WI38 (cell line): ENCODE measurements around the gene SLC25A31.

Experiments
- H3K4me3 ChIP-seq: 2 replicates; pipeline ENCODE4 v1.5.1; 2011; ENCODE audit warnings: low read depth, mild to moderate bottlenecking, control low read depth, low read length
- TF ChIP-seq, protein P1 (sequence below): IDR thresholded peaks from 2 replicates; pipeline ENCODE4 v1.5.1; 2012; ENCODE audit warnings: low read depth, mild to moderate bottlenecking, control low read depth, low read length

Gene SLC25A31

DNA sequence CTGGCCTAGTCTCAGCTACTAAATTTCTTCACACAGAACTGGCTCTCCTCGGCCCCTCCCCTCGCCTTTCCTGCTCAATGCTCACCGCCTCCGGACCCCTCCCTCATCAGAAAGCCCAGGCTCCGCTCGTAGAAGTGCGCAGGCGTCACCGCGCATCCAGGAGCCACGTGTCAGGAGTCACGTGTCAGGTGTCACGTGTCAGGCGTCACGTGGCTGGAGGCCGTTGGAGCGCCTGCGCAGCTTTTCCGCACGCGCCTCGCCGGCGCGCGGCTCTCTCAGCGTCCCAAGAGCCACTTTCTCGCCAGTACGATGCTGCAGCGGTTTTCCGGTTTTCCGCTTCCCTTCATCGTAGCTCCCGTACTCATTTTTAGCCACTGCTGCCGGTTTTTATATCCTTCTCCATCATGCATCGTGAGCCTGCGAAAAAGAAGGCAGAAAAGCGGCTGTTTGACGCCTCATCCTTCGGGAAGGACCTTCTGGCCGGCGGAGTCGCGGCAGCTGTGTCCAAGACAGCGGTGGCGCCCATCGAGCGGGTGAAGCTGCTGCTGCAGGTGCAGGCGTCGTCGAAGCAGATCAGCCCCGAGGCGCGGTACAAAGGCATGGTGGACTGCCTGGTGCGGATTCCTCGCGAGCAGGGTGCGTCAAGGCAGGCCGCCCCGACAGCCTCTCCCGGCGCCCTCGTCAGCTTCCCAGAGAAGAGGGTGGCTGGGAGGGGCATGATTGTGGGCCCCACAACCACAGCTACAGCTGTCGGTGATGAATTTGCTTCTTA, at the start of gene SLC25A31:
Gene SLC25A31 (plus strand): TSS at position 259 of the 772 bp plus-strand sequence. CDS start 146 bp downstream, at position 405.
- TF ChIP-seq, protein P1, sequence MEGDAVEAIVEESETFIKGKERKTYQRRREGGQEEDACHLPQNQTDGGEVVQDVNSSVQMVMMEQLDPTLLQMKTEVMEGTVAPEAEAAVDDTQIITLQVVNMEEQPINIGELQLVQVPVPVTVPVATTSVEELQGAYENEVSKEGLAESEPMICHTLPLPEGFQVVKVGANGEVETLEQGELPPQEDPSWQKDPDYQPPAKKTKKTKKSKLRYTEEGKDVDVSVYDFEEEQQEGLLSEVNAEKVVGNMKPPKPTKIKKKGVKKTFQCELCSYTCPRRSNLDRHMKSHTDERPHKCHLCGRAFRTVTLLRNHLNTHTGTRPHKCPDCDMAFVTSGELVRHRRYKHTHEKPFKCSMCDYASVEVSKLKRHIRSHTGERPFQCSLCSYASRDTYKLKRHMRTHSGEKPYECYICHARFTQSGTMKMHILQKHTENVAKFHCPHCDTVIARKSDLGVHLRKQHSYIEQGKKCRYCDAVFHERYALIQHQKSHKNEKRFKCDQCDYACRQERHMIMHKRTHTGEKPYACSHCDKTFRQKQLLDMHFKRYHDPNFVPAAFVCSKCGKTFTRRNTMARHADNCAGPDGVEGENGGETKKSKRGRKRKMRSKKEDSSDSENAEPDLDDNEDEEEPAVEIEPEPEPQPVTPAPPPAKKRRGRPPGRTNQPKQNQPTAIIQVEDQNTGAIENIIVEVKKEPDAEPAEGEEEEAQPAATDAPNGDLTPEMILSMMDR: no peak

DNA sequence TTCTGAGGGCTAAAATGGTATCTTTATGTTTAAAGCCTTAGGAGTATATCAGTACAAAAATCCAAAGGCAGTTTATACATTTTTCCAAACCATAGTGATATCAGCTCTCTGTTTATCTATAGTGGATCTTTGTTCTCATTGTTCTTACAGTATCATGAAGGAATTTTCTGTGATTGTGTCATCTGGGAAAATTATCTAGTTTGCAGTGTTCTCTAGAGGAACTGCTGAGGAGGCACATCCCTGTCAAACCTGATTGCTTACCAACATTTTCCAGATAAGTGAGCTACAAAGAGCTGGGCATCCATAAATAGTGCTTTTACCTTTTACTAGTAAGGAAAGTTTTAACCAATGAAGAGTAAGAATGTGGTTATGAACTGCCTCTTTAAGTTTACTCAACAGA, 44.9 kb upstream of the SLC25A31 start:
- TF ChIP-seq, protein P1: no peak
- no peak overlapping the region for H3K4me3 ChIP-seq

More for the DNA sequence above, at the start of gene SLC25A31:
- no peak within 1 kb of the TSS for H3K4me3 ChIP-seq

DNA sequence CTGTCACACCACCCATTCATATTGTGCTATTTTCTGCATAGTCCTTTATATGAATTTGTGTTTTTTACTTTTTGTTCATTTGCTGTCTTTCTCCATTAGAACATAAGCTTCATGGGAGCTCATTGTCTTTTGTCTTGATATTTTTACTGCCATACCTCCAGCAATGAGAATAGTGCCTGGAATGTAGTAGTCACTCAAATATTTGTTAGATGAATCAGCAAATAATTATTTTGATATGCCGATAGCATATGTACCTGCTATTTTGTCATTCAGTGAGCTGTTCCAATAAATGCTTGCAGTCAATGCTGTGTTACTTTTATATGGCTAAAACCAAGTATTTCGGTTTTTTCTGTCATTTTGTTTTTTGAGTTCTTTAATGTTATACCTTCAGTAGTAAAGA, 43.5 kb upstream of the SLC25A31 start:
- no peak overlapping the region for H3K4me3 ChIP-seq
- TF ChIP-seq, protein P1: no peak

DNA sequence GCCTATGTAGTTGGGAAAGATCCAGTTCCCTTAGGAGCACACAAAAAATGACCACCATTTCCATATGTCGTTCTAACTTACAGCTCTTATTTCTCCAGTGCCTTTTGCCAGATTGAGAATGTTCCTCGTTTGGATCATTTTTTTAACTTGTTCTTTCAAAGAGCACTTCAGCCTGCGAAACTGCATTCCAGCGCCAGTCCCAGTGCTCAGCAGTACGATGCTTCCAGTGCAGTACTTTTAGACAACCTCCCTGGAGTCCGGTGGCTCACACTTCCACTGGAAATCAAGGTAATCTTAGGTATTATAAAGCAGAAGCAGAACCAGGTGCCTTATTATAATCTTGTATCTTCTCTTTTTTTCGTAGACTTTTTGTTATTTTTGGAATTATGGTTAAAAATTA, 42.6 kb upstream of the SLC25A31 start:
- TF ChIP-seq, protein P1: no peak
- H3K4me3 ChIP-seq: no peak overlapping the region

DNA sequence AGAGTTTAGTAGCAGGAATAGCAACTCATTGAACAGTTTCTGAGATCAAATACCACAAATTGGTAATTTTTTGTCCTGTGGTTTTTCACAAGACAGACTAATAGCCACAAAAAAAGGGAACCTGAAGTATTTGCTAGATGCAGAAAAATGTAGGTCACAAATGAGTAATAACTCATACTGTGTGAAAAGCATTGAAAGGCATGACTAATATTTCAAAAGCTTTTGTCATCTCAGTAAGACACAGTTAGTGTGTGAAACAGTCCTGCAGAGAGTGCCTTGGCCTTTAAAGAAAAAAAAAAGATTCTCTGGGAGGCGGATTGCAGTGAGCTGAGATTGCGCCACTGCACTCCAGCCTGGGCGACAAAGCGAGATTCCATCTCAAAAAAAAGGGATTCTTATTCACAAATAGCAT, 31.4 kb upstream of the SLC25A31 start:
- TF ChIP-seq, protein P1: no peak
- H3K4me3 ChIP-seq: no peak overlapping the region

DNA sequence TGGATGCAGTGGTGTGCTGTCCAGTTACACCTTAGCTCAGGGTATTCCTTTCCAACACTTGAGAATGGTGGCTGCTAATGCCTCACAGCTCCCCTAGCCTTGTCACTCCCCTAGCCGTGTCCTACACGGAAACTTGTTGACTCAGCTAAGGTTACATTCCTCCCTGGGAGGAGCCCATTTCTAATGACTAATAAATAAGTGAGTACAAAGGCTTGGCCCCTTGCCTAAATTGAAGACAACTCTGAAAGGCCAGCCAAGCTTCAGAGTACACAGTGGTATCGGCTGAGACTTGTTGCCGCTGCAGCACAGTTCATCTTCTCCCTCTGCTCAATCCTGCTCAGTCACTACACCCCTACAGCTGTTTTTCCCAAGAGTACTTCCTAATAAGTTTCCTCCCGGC, 21.2 kb upstream of the SLC25A31 start:
- TF ChIP-seq, protein P1: no peak
- no peak overlapping the region for H3K4me3 ChIP-seq

DNA sequence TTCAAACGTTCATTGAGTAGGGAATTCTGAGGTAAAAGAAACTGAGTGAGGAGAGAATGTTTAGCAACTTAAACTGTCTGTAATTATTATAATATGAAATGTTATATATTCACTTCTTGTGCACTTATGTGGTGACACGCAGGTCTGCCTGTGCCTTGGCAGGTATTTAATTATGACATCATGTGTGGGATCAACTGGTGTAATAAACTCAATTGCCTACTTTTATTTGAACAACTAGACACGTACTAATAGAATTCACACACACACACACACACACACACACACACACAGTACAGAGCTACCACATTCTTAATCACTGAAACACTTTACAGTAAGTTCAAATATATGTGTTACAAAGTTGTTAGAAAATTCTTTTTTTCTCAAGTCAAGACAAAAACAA, 20.7 kb upstream of the SLC25A31 start:
- TF ChIP-seq, protein P1: no peak
- no peak overlapping the region for H3K4me3 ChIP-seq
